K562 (cell line): ENCODE data around the gene STON1. TPM values are rescaled to one million over a fixed set of nuclear protein-coding genes. Genes with fewer than 3 reads are reported as not detected.

Experiments used
- ATAC-seq: fragments of 200-7000 bp; cut with Tn5 transposase; 3 replicates; pipeline ENCODE4 v1.9.1; 2020; ENCODE audit warnings: moderate library complexity
- BruUV-seq: library from RNA; stranded (reverse); fragments of 400-500 nt; replicated peaks from 2 replicates; lab custom pipeline; 2021; lab: Mats Ljungman, UMichigan
- CTCF ChIA-PET: fragments of 300-600 bp; formaldehyde crosslinking; extraction: SDS; loops from one replicate; lab custom pipeline; 2021; ENCODE audit warnings: low intra/inter-chr PET ratio; lab: Yijun Ruan, JAX
- POLR2A ChIA-PET: fragments of 300-600, 350-650 bp; sonication (Branson Sonifier 250); formaldehyde crosslinking; extraction: SDS; loops from one replicate; lab custom pipeline; 2021; ENCODE audit warnings: antibody characterized with exemption, inconsistent platforms; lab: Yijun Ruan, JAX
- DNase-seq, 4 experiments: peaks; one replicate each; pipeline versions ENCODE4 v3.0.0 to v3.0.0-alpha.2; 2011 to 2018; ENCODE audit warnings: low spot score in 3 of 4, mixed read lengths in 3 of 4; ENCODE audit errors: extremely low read depth in 1 of 4
- FAIRE-seq: peaks from 2 replicates; lab custom pipeline; 2011; peaks lifted over from hg19 to GRCh38; lab: Jason Lieb, UNC
- H2AFZ ChIP-seq: 2 replicates; pipeline ENCODE4 v1.6.0; 2011; ENCODE audit warnings: low read depth, low read length, control low read depth, inconsistent platforms
- H3K27ac ChIP-seq: fragments of 200-600 bp; 3 replicates; pipeline ENCODE4 v1.8.0; 2011; ENCODE audit warnings: low read depth, mild to moderate bottlenecking, control low read depth, inconsistent platforms, low read length, moderate library complexity, mixed read lengths; ENCODE audit errors: extremely low read depth
- H3K27me3 ChIP-seq, 2 experiments: fragments of 300-600 bp in 1 of 2; 2 replicates in 1 of 2; 3 replicates in 1 of 2; pipeline versions ENCODE4 v1.6.0 to v1.8.0; 2011; ENCODE audit warnings: inconsistent platforms in 2 of 2, low read length in 2 of 2, mild to moderate bottlenecking in 1 of 2, mixed read lengths in 1 of 2, moderate library complexity in 1 of 2; ENCODE audit not compliant: control insufficient read depth in 2 of 2, insufficient read depth in 2 of 2
- H3K36me3 ChIP-seq: fragments of 300-600 bp; 3 replicates; pipeline ENCODE4 v1.8.0; 2011; ENCODE audit warnings: mild to moderate bottlenecking, low read length, inconsistent platforms; ENCODE audit not compliant: control insufficient read depth, insufficient read depth
- H3K4me1 ChIP-seq, 2 experiments: fragments of 200-600 bp in 1 of 2; replicated peaks in 1 of 2; 2 replicates in 1 of 2; 3 replicates in 1 of 2; pipeline versions ENCODE4 v1.5.1 to v1.8.0; 2011; ENCODE audit warnings: inconsistent platforms in 2 of 2, low read length in 2 of 2, mild to moderate bottlenecking in 1 of 2, mixed read lengths in 1 of 2, moderate library complexity in 1 of 2; ENCODE audit not compliant: control insufficient read depth in 2 of 2, insufficient read depth in 2 of 2
- H3K4me2 ChIP-seq: 2 replicates; pipeline ENCODE4 v1.6.1; 2011; ENCODE audit warnings: low read length, control low read depth, inconsistent platforms, mixed read lengths; ENCODE audit not compliant: insufficient read depth
- H3K4me3 ChIP-seq: fragments of 200-600 bp; sonication (generic), shearing (Covaris generic); 2 replicates; pipeline ENCODE4 v1.5.1; 2016; ENCODE audit warnings: control low read depth, inconsistent platforms
- H3K79me2 ChIP-seq: fragments of 200-600 bp; 3 replicates; pipeline ENCODE4 v1.8.0; 2011; ENCODE audit warnings: low read length, inconsistent platforms; ENCODE audit not compliant: control insufficient read depth, insufficient read depth
- H3K9ac ChIP-seq, 2 experiments: 2 replicates each; pipeline versions ENCODE4 v1.6.0 to v1.6.1; 2011; ENCODE audit warnings: low read depth in 2 of 2, low read length in 2 of 2, control low read depth in 1 of 2, inconsistent platforms in 1 of 2, mild to moderate bottlenecking in 1 of 2, mixed read lengths in 1 of 2; ENCODE audit not compliant: insufficient read depth in 1 of 2
- H3K9me1 ChIP-seq: one replicate; pipeline ENCODE4 v1.6.0; 2011; ENCODE audit warnings: inconsistent platforms, mild to moderate bottlenecking, low read length, moderate library complexity; ENCODE audit not compliant: control insufficient read depth, insufficient read depth
- H3K9me3 ChIP-seq: replicated peaks from 2 replicates; pipeline ENCODE4 v1.5.1; 2011; ENCODE audit warnings: low read depth, low read length, inconsistent platforms; ENCODE audit not compliant: control insufficient read depth, insufficient read depth
- H4K20me1 ChIP-seq: replicated peaks from 2 replicates; pipeline ENCODE4 v1.6.1; 2011; ENCODE audit warnings: low read length, inconsistent platforms, mixed read lengths; ENCODE audit not compliant: control insufficient read depth, insufficient read depth
- ARID3A ChIP-seq: IDR thresholded peaks from 2 replicates; pipeline ENCODE4 v1.6.1; 2012; ENCODE audit warnings: low read depth, low read length, improper control_type of control experiment, borderline replicate concordance
- DACH1 ChIP-seq: fragments of 450-650 bp; IDR thresholded peaks from 2 replicates; pipeline ENCODE4 v1.6.1; 2018; ENCODE audit not compliant: partially characterized antibody
- MED1 ChIP-seq: sonication (generic); formaldehyde crosslinking; IDR thresholded peaks from 2 replicates; pipeline ENCODE4 v1.8.1; 2023; ENCODE audit warnings: missing genetic modification reagents, borderline replicate concordance
- PRDM10 ChIP-seq: fragments of 450-650 bp; IDR thresholded peaks from 2 replicates; pipeline ENCODE4 v1.6.1; 2018; ENCODE audit not compliant: partially characterized antibody
- RHOXF2B ChIP-seq: fragments of 250-450 bp; sonication (Bioruptor Pico); conservative IDR thresholded peaks from 2 replicates; pipeline ENCODE4 v1.5.1; 2021
- SRSF3 ChIP-seq: fragments of 200-400 bp; formaldehyde crosslinking; IDR thresholded peaks from 2 replicates; pipeline ENCODE4 v1.6.1; 2016; ENCODE audit warnings: mild to moderate bottlenecking, low read length, moderate library complexity; ENCODE audit not compliant: insufficient read depth
- STAT5A ChIP-seq: IDR thresholded peaks from 2 replicates; pipeline ENCODE4 v1.6.1; 2012; ENCODE audit warnings: low read length, inconsistent platforms, borderline replicate concordance
- VEZF1 ChIP-seq: fragments of 200-800 bp; sonication (Bioruptor generic); IDR thresholded peaks from 2 replicates; pipeline ENCODE4 v1.6.1; 2017; ENCODE audit warnings: missing genetic modification characterization, missing compliant biosample characterization
- ZBTB12 ChIP-seq: fragments of 250-450 bp; sonication (Bioruptor Pico); IDR thresholded peaks from 2 replicates; pipeline ENCODE4 v1.4.0; 2020
- ZNF57 ChIP-seq: fragments of 450-650 bp; formaldehyde crosslinking; IDR thresholded peaks from 2 replicates; pipeline ENCODE4 v1.4.0; 2020; ENCODE audit warnings: mild to moderate bottlenecking, moderate library complexity
- ZNF639 ChIP-seq, 2 experiments: fragments of 200-800 bp in 1 of 2; sonication (Bioruptor generic) in 1 of 2; sonication (generic) in 1 of 2; formaldehyde crosslinking in 1 of 2; IDR thresholded peaks in 1 of 2; conservative IDR thresholded peaks in 1 of 2; 2 replicates each; pipeline versions ENCODE4 v1.5.0 to v1.6.1; 2016 to 2020; ENCODE audit warnings: missing compliant biosample characterization in 1 of 2, missing genetic modification characterization in 1 of 2, missing genetic modification reagents in 1 of 2
- WGBS: fragments of 100-300 bp; shearing (Covaris generic); methylation state at CpG from one replicate; pipeline ENCODE4 v1.1.6; 2016; ENCODE audit warnings: low coverage, mixed read lengths; ENCODE audit not compliant: insufficient coverage; ENCODE audit errors: missing lambda C conversion rate; 5-methylcytosine and 5-hydroxymethylcytosine counted together
- in situ Hi-C: fragments of 300-500 bp; cut with MboI; formaldehyde crosslinking; loops from 4 replicates; pipeline ENCODE4 v1.15.0; 2018; ENCODE audit warnings: inconsistent platforms, mixed read lengths
- intact Hi-C: fragments of 100-400 bp; cut with micrococcal nuclease; formaldehyde crosslinking; loops from 2 replicates; pipeline ENCODE4 v1.14.2; 2022
- polyA plus RNA-seq, 8 experiments: library from polyadenylated mRNA; depleted of rRNA in 4 of 8; stranded (reverse) in 5 of 8; unstranded in 3 of 8; fragments of >200 nt; fragmentation: Nextera tagmentation in 2 of 8; fragmentation: Illumina TruSeq in 1 of 8; extraction: Ambion mirVana in 2 of 8; extraction: Trizol in 1 of 8; gene quantifications; 2 replicates each; pipeline versions ENCODE4 v1.2.1 to v1.2.3, GENCODE V29; 2011 to 2014; ENCODE audit warnings: inconsistent platforms in 1 of 8, missing spikeins in 1 of 8
- total RNA-seq, 7 experiments: library from RNA; depleted of rRNA in 6 of 7; stranded (reverse); fragments of >200 nt in 6 of 7; fragmentation: Illumina TruSeq in 2 of 7; extraction: Trizol in 2 of 7; gene quantifications; 2 replicates each; pipeline versions ENCODE4 v1.2.1 to v1.2.3, GENCODE V29; 2011 to 2021; ENCODE audit warnings: low replicate concordance in 1 of 7

STON1 gene
- total and polyA plus RNA-seq, 9 of the 15 experiments (the other 6 are each of a cell fraction or from before 2014, with no cell fraction given): 0.07 to 1.2 (median 0.55) TPM

GRCh38 chr2:48543895-48544294 lies 13.9 kb downstream of the STON1 start:
- Histone ChIP-seq H3K79me2 (no peaks in the 10 kb centered on the region), H3K4me3 (no peak overlapping the region), H4K20me1 (no peaks in the 10 kb centered on the region), H3K4me1 (0 out of 5 replicates have a peak, but pooled peaks cover 0 to 4% of the 10 kb centered on the region in 2 experiments), H3K4me2 (no peak overlapping the region), H3K9me3 (no peaks in the 10 kb centered on the region), H3K9ac (no peak overlapping the region), H3K27ac (no peak overlapping the region), H3K27me3 (no peaks in the 10 kb centered on the region), H3K36me3 (no peaks in the 10 kb centered on the region), H2AFZ (no peak overlapping the region), H3K9me1 (no peaks in the 10 kb centered on the region)
- no peak for DNase-seq
- BruUV-seq: no TSS peak
- in situ Hi-C loops: no loop called here
- CTCF ChIA-PET: interaction anchor here (1.8 kb wide), 1 partner anchor 45 kb away, joined by 11 read pairs; no protein-coding TSS in a partner anchor
- ATAC-seq: no peak
- 7% methylated on average over 1 of the region's 1 CpG for WGBS
- POLR2A ChIA-PET: interaction anchor here (0.7 to 1.3 kb wide), 3 partner anchors 9 to 99 kb away, joined by 3 to 5 read pairs (median 3); no protein-coding TSS in a partner anchor
- intact Hi-C loops: loop anchor here (2.0 kb wide), 1 partner anchor 23 kb away; no protein-coding TSS in a partner anchor
- no peak for FAIRE-seq
- no peak for TF ChIP-seq ZBTB12
- no peak for TF ChIP-seq MED1 (CRISPR knock-in tag)
- TF ChIP-seq DACH1: no peak
- no peak for TF ChIP-seq ZNF57
- TF ChIP-seq ARID3A: no peak
- no peak for TF ChIP-seq SRSF3
- TF ChIP-seq RHOXF2B (CRISPR knock-in tag): no peak
- TF ChIP-seq STAT5A: no peak
- no peak for TF ChIP-seq ZNF639 (CRISPR knock-in tag; conservative IDR thresholded peaks at IDR 0.05 in 1 of 2, IDR thresholded peaks at IDR 0.05 in 1 of 2)
- TF ChIP-seq VEZF1 (CRISPR knock-in tag): no peak
- no peak for TF ChIP-seq PRDM10
